Measurements from ENCODE around the gene BRIX1.
A peak's percentile ranks its signal among the peaks of the same experiment; 100 is the strongest.

Gene BRIX1

GRCh38 chr5:34929720-34930461 is 14.4 kb downstream of the BRIX1 start:
- DNase-seq (ENCODE audit: low read depth), result peak; percentile 70
- H3K4me3 ChIP-seq (ENCODE audit: control insufficient read depth, low read depth, low read length), result peak overlapping the region; percentile 87
- TF ChIP-seq CTCF (conservative IDR thresholded peaks at IDR 0.05; ENCODE audit: control insufficient read depth, insufficient read depth, low read depth, low read length), result no peak

GRCh38 chr5:34930462-34930844 is 14.9 kb downstream of the BRIX1 start:
- peak; percentile 53 for DNase-seq (ENCODE audit: low read depth)
- no peak for TF ChIP-seq CTCF (conservative IDR thresholded peaks at IDR 0.05; ENCODE audit: control insufficient read depth, insufficient read depth, low read depth, low read length)
- H3K4me3 ChIP-seq (ENCODE audit: control insufficient read depth, low read depth, low read length), result peak overlapping the region; percentile 87

GRCh38 chr5:34930870-34931269 is 15.4 kb downstream of the BRIX1 start:
- peak overlapping the region; percentile 87 for H3K4me3 ChIP-seq (ENCODE audit: control insufficient read depth, low read depth, low read length)
- TF ChIP-seq CTCF (conservative IDR thresholded peaks at IDR 0.05; ENCODE audit: control insufficient read depth, insufficient read depth, low read depth, low read length), result no peak
- DNase-seq (ENCODE audit: low read depth), result no peak

- H3K4me3 ChIP-seq (ENCODE audit: control insufficient read depth, low read depth, low read length), result no peak overlapping the region
- TF ChIP-seq CTCF (conservative IDR thresholded peaks at IDR 0.05; ENCODE audit: control insufficient read depth, insufficient read depth, low read depth, low read length), result no peak
- no peak for DNase-seq (ENCODE audit: low read depth)
These were observed 17.4 kb downstream of the BRIX1 start for GRCh38 chr5:34932947-34933346.

- no peak for TF ChIP-seq CTCF (conservative IDR thresholded peaks at IDR 0.05; ENCODE audit: control insufficient read depth, insufficient read depth, low read depth, low read length)
- H3K4me3 ChIP-seq (ENCODE audit: control insufficient read depth, low read depth, low read length), result no peak overlapping the region
- no peak for DNase-seq (ENCODE audit: low read depth)
These were observed 26.4 kb downstream of the BRIX1 start for GRCh38 chr5:34941936-34942335.

GRCh38 chr5:34944044-34944443 is 28.5 kb downstream of the BRIX1 start:
- no peak for TF ChIP-seq CTCF (conservative IDR thresholded peaks at IDR 0.05; ENCODE audit: control insufficient read depth, insufficient read depth, low read depth, low read length)
- DNase-seq (ENCODE audit: low read depth), result no peak
- H3K4me3 ChIP-seq (ENCODE audit: control insufficient read depth, low read depth, low read length), result no peak overlapping the region
